NCI-H526 treated with DMSO at 0.1 percent for 48 hours (cell line): ENCODE data around the gene WDR44.
"Not testable (repeated sequence)": the region's sequence is repeated elsewhere in the genome, so short reads cannot be mapped to it uniquely, and the experiment has no call there.

ENCODE experiments used
- DNase-seq: peaks from one replicate; lab custom pipeline; 2025; lab: John Stamatoyannopoulos, UW

Gene WDR44

DNA sequence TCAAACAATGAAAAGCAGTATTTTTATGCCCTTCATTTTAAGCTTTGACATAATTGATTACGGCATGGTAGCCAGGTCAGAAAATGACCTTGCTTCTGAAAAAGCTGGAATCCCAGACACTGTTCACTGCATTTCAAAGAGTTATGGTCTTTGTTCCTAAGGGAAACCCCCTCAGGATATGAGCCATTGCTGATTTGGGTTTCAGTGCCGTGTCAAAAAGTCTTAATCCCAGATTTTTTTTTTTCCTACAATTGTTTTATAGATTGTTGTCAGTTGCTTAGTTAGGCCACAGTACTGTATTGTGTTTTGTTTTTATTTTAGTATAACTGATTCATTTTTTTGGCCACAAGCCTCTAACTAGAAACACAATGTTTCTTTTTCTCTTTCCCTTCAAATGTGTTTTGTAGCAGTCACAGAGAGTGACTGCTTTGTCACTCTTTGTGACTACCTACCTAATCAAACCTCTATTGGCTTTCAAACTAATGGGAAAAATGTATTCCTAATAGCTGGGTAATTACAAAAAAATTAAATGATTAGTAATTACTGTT is 10.3 kb downstream of the WDR44 start:
- no peak for DNase-seq

DNA sequence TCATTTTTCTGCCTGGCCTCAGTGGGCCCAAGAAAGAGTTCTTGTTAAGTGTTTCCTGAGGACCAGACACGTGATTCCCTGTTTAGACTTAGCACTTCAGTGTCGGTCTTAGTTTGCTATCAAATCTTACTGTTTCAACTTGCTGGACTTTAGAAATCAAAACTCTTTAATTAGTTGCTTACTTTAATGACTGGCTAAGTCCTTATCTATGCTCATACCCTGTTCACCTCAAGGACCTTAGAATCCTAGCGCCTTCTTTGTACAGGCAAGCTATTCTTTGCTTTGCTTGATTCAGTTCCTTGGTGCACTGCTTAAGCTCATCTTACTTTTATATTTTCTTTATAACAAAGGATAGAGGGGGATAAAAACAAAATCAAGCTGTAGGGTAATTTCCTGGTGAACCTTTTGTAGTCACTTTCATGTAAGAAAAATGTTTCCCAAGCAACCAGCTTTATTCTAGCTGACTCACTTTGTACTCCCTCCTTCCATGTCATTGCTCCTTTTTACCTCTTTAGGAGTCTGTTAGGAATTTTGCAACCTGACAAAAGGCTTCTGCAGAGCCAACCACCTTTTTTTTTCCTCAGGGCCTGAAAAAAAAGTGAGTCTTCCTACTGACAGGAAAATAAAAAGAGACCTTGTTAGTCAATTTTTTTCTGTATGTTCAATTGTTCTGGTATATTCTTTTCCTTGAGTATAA is 14.7 kb downstream of the WDR44 start:
- DNase-seq, result no peak

DNA sequence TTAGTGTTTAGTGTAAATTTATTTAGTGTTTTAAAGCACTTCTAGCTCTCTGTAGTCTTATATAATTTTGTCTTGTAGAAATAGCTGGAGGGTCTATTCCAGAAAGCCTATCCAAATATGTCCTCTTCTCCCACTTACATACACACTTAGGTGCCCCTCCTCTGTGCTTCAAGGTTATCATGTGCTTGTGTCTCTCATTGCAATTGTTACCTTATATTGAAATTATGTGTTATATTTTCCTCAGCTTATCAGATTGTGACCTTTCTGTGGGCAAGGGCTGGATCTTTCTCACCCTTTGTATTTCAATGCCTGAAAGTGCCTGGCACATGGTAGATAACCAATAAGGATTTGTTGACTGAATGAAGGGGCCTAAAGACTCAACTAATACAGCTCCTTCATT is 18.4 kb downstream of the WDR44 start:
- DNase-seq, result no peak

DNA sequence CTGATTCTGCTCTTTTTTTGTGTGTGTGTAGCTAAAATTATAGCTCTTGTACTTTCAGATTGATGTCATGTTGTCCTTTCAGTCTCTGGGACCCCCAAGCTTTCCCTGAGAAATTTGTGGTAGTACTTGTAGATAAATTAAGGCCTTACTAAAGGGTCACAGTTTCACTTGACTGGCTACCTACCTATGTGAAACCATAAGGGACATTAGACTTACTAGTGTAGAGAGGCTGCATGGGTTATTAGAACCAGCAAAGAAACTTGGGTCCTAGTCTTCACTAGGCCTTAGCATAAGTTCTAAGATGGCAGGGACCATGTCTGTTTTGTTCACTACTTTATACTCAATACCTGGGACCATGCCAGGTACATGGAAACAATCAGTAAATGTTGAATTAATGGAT is 21.4 kb downstream of the WDR44 start:
- DNase-seq, result no peak

DNA sequence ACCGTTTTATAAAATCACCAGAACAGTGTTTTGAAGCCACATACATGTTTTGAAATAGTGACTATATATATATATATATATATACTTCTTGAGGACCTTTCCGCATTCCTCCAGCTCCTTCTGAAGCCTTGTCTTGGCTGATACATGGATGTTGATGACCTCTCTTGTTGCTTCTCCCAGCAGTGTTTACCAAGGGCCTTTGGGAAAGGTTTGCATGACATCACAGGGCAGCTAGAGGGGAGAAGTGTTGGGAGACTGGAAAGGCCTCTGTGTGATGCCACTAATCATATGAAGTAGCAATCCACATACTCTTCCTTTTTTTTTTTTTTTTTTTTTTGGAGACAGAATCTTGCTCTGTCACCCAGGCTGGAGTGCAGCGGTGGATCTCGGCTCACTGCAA is 22.5 kb downstream of the WDR44 start:
- DNase-seq, result no peak

DNA sequence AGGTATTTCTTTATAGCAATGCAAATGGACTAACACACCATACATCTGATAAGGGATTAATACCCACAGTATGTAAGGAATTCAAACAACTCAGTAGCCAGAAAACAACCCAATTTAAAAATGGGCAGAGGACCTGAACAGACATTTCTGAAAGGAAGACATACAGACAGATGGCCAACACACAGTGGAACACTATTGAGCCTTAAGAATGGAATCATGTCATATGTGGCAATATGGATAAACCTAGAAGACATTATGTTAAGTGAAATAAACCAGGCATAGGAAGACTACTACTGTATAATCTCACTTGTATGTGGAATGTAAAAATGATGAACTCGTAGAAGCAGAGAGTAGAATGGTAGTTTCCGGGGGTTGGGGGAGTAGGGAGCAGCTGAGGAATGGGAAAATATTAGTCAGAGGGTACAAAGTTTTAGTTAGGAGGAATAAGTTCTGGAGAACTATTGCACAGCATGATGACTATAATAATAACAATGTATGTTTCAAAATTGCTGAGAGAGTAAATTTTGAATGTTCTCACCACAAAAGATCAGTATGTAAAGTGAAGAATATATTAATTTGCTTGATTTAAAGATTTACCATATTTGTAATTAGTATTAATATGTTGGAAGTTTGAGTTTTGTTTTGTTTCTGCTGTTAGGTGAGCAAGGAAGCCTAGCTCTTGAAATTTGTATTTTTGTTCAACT is 25.2 kb downstream of the WDR44 start:
- DNase-seq, result no peak

DNA sequence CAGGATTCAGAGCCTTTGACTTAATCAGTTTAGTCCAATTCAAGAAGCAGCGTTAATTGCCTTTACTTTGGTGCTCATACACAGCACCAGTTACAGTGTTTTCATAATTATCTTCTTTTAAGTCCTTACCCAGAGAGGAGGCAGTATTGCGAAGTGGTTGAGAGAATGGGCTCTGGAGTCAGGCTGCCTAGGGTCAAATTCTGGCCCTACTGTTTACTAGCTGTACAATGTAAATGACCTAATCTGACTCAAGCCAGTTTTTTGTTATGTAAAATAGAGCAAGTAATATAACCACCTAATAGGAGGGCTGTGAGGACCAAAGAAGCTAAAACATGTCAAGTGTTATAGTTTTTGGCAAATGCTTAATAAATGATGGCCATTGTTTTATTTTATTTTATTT is 27.6 kb downstream of the WDR44 start:
- DNase-seq, result no peak

DNA sequence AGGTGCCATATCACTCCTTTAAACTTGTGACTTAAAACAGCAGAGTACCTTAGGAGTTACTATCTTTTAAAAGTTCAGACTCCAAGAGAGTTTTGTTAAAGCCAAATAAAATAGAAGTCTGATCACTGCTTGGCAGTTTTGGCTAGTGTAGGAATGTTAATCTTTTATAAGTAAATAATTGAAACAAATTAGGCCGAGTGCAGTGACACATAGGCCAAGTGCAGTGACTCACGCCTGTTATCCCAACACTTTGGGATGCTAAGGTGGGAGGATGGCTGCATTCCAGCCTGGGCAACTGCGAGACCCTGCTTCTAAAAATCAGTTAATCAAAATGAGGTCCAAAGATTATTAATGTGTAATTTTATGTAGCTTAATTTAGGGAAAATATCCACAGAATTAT is 37.2 kb downstream of the WDR44 start:
- DNase-seq, result no peak

DNA sequence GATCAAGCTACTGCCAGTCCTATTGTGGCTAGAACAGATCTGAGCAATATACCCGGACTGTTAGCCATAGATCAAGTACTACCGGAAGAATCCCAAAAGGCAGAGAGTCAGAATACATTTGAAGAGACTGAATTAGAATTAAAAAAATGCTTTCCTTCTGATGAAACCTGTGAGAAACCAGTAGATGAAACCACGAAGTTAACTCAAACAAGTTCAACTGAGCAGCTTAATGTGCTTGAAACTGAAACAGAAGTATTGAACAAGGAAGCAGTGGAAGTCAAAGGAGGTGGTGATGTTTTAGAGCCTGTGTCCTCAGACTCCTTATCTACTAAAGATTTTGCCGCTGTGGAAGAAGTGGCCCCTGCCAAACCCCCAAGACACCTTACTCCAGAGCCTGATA is 46.8 kb downstream of the WDR44 start:
- DNase-seq, result no peak

DNA sequence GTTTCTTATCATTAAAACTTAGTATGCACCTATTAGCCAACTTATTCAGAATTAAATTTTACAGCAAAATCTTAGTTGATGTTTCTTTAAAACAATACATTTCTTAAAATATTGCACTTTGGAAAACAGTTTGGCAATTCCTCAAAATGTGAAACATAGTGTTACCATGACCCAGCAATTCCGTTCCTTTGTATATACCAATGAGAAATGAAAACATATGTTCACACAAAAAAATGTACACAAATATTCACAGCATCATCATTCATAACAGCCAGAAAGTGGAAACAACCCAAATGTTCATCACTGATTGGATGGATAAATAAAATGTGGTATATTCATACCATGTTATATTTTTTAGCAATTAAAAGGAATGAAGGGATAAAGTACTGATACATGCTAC is 50.2 kb downstream of the WDR44 start:
- DNase-seq, result no peak

DNA sequence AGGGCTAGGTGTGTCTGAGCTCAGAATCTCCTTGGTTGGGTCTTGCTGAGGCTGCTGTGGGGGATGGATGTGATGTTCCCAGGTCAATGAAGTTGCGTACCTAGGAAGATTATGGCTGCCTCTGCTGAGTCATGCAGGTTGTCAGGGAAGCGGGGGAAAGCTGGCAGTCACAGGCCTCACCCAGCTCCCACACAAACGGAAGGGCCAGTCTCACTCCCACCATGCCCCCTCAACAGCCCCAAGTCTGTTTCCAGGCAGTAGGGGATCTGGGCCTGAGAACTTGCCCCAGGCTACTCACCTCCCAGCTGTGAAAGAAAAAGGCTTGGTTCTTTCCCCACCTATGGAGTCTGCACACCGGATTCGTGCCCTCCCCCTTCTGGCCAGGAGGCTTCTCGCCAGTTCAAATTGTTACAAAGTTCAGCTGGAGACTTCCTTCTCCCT is 72.9 kb downstream of the WDR44 start:
- DNase-seq, result no peak

DNA sequence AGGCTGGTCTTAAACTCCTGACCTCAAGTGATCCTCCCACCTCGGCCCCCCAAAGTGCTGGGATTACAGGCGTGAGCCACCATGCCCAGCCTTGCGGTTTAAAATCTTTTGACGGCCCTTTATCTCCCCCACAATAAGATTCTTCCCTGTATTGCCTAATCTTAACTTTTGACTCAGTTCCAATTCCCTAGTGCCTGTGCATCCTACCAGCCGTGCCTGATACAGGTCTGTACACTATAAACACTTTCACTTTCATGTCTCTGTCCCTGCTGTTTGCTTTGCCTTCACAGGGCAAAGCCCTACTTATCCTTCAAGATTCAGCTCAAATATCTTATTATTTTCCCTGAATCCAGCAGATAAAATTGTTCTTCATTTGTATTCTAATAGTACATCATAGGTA is 74.6 kb downstream of the WDR44 start:
- no peak for DNase-seq

DNA sequence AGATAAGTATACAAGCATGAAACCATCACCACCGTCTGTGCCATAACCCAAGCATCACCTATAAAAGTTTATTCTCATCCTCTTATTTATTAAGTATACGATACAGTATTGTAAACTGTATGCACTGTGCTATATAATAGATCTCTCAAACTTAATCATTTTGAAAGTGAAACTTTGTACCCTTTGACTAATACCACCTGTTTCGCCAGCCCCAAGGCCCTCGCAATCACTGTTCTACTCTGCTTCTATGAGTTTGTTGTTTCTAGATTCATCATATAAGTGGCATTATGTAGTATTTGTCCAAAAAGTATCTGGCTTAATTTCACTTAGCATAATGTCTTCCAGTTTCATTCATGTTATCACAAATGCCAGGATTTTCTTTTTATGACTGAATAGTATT is 77.7 kb downstream of the WDR44 start:
- no peak for DNase-seq

DNA sequence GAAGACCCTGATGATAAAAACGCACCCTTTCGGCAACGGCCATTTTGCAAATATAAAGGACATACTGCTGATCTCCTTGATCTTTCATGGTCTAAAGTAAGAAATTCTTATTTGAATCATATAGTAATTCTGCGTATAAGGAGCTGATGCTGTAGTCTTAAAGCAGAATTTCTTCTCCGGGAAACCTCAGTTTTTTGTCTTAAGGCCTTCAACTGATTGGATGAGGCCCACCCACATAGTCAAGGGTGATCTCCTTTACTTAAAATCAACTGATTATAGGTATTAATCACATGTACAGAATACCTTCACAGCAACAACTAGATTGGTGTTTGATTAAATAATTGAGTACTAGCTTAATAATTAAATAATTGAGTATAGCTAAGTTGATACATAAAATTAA is 86.9 kb downstream of the WDR44 start:
- DNase-seq, result no peak

DNA sequence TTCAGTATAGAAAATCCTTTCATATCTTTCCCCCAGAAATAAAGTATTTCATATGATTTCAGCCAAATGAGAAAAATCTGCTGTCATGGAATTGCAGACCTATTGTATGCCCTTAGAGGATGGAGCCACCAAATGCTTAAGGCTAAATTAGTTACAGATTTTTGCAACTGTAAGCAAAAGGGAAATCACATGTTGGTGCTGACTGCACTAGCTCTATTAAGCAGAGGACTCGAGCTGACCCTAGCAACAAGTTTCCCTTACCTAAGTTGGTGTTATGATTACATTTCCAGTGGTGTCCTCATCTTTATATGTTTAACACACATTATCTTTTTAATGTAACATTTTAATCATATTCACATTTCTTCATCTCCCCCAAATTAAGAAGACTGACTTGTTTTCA is 91.4 kb downstream of the WDR44 start:
- no peak for DNase-seq

DNA sequence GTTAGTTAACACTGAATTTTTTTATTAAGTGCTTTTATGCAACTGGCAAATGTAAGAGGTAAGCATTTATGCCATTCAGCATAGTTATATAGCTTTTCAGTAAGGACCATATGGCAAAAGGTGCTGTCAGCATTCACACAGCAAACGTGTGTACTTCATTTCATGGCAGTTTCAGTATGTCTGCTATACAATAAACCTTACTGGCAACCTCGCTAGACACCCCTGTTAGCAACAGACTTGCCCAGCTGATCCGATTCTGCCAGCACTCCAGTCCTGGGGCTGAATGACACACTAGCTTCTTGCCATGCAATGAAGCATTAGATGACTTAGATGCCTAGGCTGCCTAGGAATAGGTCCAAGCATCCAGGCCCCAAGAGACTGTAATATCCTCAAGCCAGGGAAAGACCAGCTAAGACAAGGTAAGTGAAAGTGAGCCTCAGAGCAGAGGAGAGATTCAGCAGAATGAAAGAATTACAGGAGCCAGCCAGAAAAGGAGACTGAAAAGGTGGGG is 102.4 kb downstream of the WDR44 start:
- no peak for DNase-seq

DNA sequence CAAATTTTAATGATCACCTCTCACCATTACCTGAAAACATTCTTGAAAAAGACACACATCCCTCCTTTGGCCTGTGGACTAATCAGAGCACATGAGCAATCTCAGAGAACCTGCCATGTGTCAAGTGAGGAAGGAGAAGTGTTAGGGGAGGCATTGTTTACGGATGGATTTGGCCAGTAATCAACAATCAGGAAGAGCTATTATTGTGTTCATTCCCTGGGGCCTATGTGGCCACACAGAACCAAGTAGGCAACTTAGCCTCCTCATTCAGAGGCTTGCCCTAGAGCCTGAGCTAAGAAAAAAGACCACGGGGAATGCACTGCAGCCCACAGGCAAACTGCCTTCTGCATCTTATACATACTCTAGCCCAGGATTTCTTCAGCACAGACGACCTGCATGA is 109.1 kb downstream of the WDR44 start:
- no peak for DNase-seq

DNA sequence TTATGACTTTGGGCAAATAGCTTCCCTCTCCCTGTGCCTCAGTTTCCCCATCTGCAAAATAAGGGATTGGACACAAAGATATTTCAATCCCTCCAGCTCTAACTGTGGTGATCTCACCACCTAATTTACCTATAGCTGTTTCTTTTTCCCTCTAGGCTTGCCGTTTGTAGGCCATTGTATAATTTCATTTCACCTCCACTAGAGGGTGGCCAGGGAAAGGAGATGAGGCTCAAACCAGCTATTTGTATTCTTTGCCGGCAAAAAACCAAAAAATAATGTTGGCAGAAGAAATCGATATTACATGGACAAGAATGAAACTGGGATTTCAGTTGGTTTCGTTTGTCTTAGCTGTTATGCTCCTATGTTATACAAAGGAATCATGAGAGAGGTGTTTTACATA is 113.6 kb downstream of the WDR44 start:
- DNase-seq, result peak; percentile 26

DNA sequence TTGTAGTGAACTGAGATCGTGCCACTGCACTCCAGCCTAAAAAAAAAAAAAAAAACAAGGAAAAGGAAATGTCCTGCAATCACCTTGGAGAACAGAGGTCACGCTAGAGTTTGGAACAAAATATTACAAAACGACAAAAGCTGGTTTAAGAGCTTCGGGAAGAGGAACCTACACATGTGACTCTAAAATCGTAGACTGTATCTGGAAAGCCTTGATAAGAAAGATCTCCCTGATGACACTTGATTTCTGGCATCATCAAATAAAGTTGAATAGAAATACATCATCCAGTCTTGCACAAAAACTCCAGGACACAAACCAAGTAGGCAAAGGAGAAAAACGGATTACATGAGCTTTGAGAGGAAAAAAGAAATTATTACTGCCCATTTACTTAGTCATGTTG is 118.6 kb downstream of the WDR44 start:
- DNase-seq, result no peak

DNA sequence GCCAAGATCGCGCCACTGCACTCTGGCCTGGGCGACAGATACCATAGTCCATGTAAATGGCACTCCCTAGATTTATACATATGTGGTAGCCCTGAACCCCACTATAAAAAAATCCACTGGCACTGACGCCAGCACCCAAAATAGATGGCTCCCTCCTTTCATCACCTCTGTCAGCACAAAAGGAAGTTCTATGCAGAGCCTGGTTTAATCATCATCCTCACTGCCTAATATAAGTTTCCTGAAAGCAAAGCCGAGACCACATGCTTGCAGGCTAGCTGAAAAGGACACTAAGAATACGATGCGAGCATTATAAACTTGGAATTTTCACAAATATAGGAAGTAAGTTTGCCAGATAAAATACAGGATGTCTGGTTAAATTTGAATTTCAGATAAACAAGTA is 122.2 kb downstream of the WDR44 start:
- DNase-seq, result no peak

DNA sequence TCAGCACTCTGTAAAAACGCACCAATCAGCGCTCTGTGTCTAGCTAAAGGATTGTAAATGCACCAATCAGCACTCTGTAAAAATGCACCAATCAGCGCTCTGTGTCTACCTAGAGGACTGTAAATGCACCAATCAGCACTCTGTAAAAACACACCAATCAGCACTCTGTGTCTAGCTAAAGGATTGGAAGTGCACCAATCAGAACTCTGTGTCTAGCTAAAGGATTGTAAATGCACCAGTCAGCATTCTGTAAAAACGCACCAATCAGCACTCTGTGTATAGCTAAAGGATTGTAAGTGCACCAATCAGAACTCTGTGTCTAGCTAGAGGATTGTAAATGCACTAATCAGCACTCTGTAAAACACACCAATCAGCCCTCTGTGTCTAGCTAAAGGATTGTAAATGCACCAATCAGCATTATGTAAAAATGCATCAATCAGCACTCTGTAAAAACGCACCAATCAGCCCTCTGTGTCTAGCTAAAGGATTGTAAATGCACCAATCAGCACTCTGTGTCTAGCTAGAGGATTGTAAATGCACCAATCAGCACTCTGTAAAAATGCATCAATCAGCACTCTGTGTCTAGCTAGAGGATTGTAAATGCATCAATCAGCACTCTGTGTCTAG is 124.9 kb downstream of the WDR44 start:
- not testable (repeated sequence) for DNase-seq

DNA sequence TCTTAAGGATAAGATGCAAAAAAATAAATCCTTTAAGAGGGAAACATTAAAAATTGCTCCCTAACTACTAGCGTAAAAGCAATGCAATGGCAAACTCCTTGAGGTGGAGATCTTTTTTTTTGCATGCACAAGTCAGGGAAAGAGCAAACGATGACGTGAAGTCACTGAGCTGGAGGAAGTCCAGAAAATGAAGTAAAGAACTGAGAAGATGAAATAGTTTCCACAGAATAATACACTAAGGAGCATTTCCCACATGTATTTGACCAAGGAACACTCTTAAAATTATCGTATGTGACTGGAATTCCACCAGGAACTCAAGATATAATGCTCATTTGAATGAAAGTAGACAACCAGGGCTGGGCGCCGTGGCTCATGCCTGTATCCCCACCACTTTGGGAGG is 128.7 kb downstream of the WDR44 start:
- no peak for DNase-seq

DNA sequence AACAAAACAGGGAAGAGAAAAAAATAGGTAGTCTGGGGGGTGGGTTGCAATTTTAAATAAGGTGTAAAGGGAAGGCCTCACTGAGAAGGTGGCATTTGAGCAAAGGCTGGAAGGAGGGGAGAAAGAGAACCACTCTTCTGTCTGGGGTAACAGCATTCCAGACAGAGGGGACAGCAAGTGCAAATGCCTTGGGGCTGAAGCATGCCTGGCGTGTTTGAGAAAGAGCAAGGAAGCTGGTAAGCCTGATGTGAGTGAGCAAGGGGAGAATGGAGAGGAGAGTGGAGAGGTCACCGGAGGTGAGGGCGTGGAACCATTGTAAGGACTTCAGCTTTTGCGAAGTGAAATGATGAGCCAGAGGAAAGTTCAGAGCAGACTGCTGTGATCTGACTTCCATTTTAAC is 130.0 kb downstream of the WDR44 start:
- no peak for DNase-seq
